ENCODE results near the gene TOM1L2. TPM values are rescaled to one million over a fixed set of nuclear protein-coding genes. Genes with fewer than 3 reads are reported as not detected.
A peak's percentile ranks its signal among the peaks of the same experiment; 100 is the strongest.

The TOM1L2 gene
- polyA plus RNA-seq, 1 donor, result 31.1 TPM

GRCh38 chr17:17826342-17826713 is 145.9 kb downstream of the TOM1L2 start:
- Histone ChIP-seq H3K36me3 (ENCODE audit: control insufficient read depth, insufficient read depth, low read length) (peaks cover 13% of the 10 kb centered on the region), H3K9me3 (ENCODE audit: control insufficient read depth, low read depth, low read length) (no peaks in the 10 kb centered on the region), H3K4me1 (ENCODE audit: control insufficient read depth, insufficient read depth, low read length) (peaks cover 58% of the 10 kb centered on the region), H3K27ac (ENCODE audit: low read length) (peak overlapping the region; percentile 91), H3K27me3 (ENCODE audit: control insufficient read depth, insufficient read depth, low read length) (no peaks in the 10 kb centered on the region), H3K4me3 (ENCODE audit: low read length) (no peak overlapping the region)
- no CpG with 5 or more reads among the region's 2 CpGs for WGBS (ENCODE audit: insufficient coverage, low lambda C conversion rate)
- no peak for DNase-seq

GRCh38 chr17:17824783-17825614 is 147.2 kb downstream of the TOM1L2 start:
- WGBS (ENCODE audit: insufficient coverage, low lambda C conversion rate), result no CpG with 5 or more reads among the region's 14 CpGs
- Histone ChIP-seq H3K27ac (ENCODE audit: low read length) (peak overlapping the region; percentile 91), H3K36me3 (ENCODE audit: control insufficient read depth, insufficient read depth, low read length) (peaks cover 14% of the 10 kb centered on the region), H3K4me3 (ENCODE audit: low read length) (no peak overlapping the region), H3K27me3 (ENCODE audit: control insufficient read depth, insufficient read depth, low read length) (no peaks in the 10 kb centered on the region), H3K4me1 (ENCODE audit: control insufficient read depth, insufficient read depth, low read length) (peaks cover 49% of the 10 kb centered on the region), H3K9me3 (ENCODE audit: control insufficient read depth, low read depth, low read length) (no peaks in the 10 kb centered on the region)
- peak in 1 of 2 donors; percentile 49 for DNase-seq

GRCh38 chr17:17824119-17824782 is 147.9 kb downstream of the TOM1L2 start:
- peak overlapping the region; percentile 34 for H3K4me3 ChIP-seq (ENCODE audit: low read length)
- H3K4me1 ChIP-seq (ENCODE audit: control insufficient read depth, insufficient read depth, low read length), result peaks cover 55% of the 10 kb centered on the region
- H3K27ac ChIP-seq (ENCODE audit: low read length), result peak overlapping the region; percentile 91
- no peaks in the 10 kb centered on the region for H3K27me3 ChIP-seq (ENCODE audit: control insufficient read depth, insufficient read depth, low read length)
- DNase-seq, result no peak
- no CpG with 5 or more reads among the region's 11 CpGs for WGBS (ENCODE audit: insufficient coverage, low lambda C conversion rate)
- H3K9me3 ChIP-seq (ENCODE audit: control insufficient read depth, low read depth, low read length), result no peaks in the 10 kb centered on the region
- H3K36me3 ChIP-seq (ENCODE audit: control insufficient read depth, insufficient read depth, low read length), result peaks cover 21% of the 10 kb centered on the region

- peak overlapping the region; percentile 51 for H3K4me3 ChIP-seq (ENCODE audit: low read length)
- H3K9me3 ChIP-seq (ENCODE audit: control insufficient read depth, low read depth, low read length), result no peaks in the 10 kb centered on the region
- H3K4me1 ChIP-seq (ENCODE audit: control insufficient read depth, insufficient read depth, low read length), result peaks cover 62% of the 10 kb centered on the region
- no peaks in the 10 kb centered on the region for H3K27me3 ChIP-seq (ENCODE audit: control insufficient read depth, insufficient read depth, low read length)
- peak; percentile 86 to 90 for DNase-seq
- peak overlapping the region; percentile 91 for H3K27ac ChIP-seq (ENCODE audit: low read length)
- H3K36me3 ChIP-seq (ENCODE audit: control insufficient read depth, insufficient read depth, low read length), result peaks cover 28% of the 10 kb centered on the region
- no CpG with 5 or more reads among the region's 69 CpGs for WGBS (ENCODE audit: insufficient coverage, low lambda C conversion rate)
These were observed 148.6 kb downstream of the TOM1L2 start for GRCh38 chr17:17823433-17824118.

- Histone ChIP-seq H3K36me3 (ENCODE audit: control insufficient read depth, insufficient read depth, low read length) (peaks cover 30% of the 10 kb centered on the region), H3K4me1 (ENCODE audit: control insufficient read depth, insufficient read depth, low read length) (peaks cover 69% of the 10 kb centered on the region), H3K9me3 (ENCODE audit: control insufficient read depth, low read depth, low read length) (no peaks in the 10 kb centered on the region), H3K27me3 (ENCODE audit: control insufficient read depth, insufficient read depth, low read length) (no peaks in the 10 kb centered on the region), H3K27ac (ENCODE audit: low read length) (no peak overlapping the region), H3K4me3 (ENCODE audit: low read length) (peak overlapping the region; percentile 51)
- DNase-seq, result no peak
- WGBS (ENCODE audit: insufficient coverage, low lambda C conversion rate), result no CpG with 5 or more reads among the region's 3 CpGs
These were observed 149.6 kb downstream of the TOM1L2 start for GRCh38 chr17:17822616-17823015.

- no peak for DNase-seq
- no peak overlapping the region for H3K4me3 ChIP-seq (ENCODE audit: low read length)
- no CpG with 5 or more reads among the region's 1 CpG for WGBS (ENCODE audit: insufficient coverage, low lambda C conversion rate)
- no peaks in the 10 kb centered on the region for H3K27me3 ChIP-seq (ENCODE audit: control insufficient read depth, insufficient read depth, low read length)
- no peak overlapping the region for H3K27ac ChIP-seq (ENCODE audit: low read length)
- H3K4me1 ChIP-seq (ENCODE audit: control insufficient read depth, insufficient read depth, low read length), result peaks cover 69% of the 10 kb centered on the region
- H3K9me3 ChIP-seq (ENCODE audit: control insufficient read depth, low read depth, low read length), result no peaks in the 10 kb centered on the region
- peaks cover 33% of the 10 kb centered on the region for H3K36me3 ChIP-seq (ENCODE audit: control insufficient read depth, insufficient read depth, low read length)
These were observed 150.0 kb downstream of the TOM1L2 start for GRCh38 chr17:17822189-17822588.

- WGBS (ENCODE audit: insufficient coverage, low lambda C conversion rate), result no CpG with 5 or more reads among the region's 7 CpGs
- Histone ChIP-seq H3K36me3 (ENCODE audit: control insufficient read depth, insufficient read depth, low read length) (peaks cover 44% of the 10 kb centered on the region), H3K27ac (ENCODE audit: low read length) (no peak overlapping the region), H3K4me1 (ENCODE audit: control insufficient read depth, insufficient read depth, low read length) (peaks cover 61% of the 10 kb centered on the region), H3K27me3 (ENCODE audit: control insufficient read depth, insufficient read depth, low read length) (no peaks in the 10 kb centered on the region), H3K4me3 (ENCODE audit: low read length) (no peak overlapping the region), H3K9me3 (ENCODE audit: control insufficient read depth, low read depth, low read length) (no peaks in the 10 kb centered on the region)
- DNase-seq, result no peak
These were observed 151.6 kb downstream of the TOM1L2 start for GRCh38 chr17:17820463-17821158.

- Histone ChIP-seq H3K9me3 (ENCODE audit: control insufficient read depth, low read depth, low read length) (no peaks in the 10 kb centered on the region), H3K27me3 (ENCODE audit: control insufficient read depth, insufficient read depth, low read length) (no peaks in the 10 kb centered on the region), H3K36me3 (ENCODE audit: control insufficient read depth, insufficient read depth, low read length) (peaks cover 50% of the 10 kb centered on the region), H3K4me3 (ENCODE audit: low read length) (no peak overlapping the region), H3K27ac (ENCODE audit: low read length) (no peak overlapping the region), H3K4me1 (ENCODE audit: control insufficient read depth, insufficient read depth, low read length) (peaks cover 56% of the 10 kb centered on the region)
- WGBS (ENCODE audit: insufficient coverage, low lambda C conversion rate), result no CpG with 5 or more reads among the region's 10 CpGs
- no peak for DNase-seq
These were observed 152.2 kb downstream of the TOM1L2 start for GRCh38 chr17:17820046-17820445.

GRCh38 chr17:17819561-17819995 is 152.6 kb downstream of the TOM1L2 start:
- H3K4me1 ChIP-seq (ENCODE audit: control insufficient read depth, insufficient read depth, low read length), result peaks cover 51% of the 10 kb centered on the region
- H3K4me3 ChIP-seq (ENCODE audit: low read length), result no peak overlapping the region
- peak in 1 of 2 donors; percentile 43 for DNase-seq
- H3K27me3 ChIP-seq (ENCODE audit: control insufficient read depth, insufficient read depth, low read length), result no peaks in the 10 kb centered on the region
- H3K36me3 ChIP-seq (ENCODE audit: control insufficient read depth, insufficient read depth, low read length), result peaks cover 54% of the 10 kb centered on the region
- H3K27ac ChIP-seq (ENCODE audit: low read length), result no peak overlapping the region
- no CpG with 5 or more reads among the region's 12 CpGs for WGBS (ENCODE audit: insufficient coverage, low lambda C conversion rate)
- H3K9me3 ChIP-seq (ENCODE audit: control insufficient read depth, low read depth, low read length), result no peaks in the 10 kb centered on the region

GRCh38 chr17:17819111-17819510 is 153.1 kb downstream of the TOM1L2 start:
- H3K27me3 ChIP-seq (ENCODE audit: control insufficient read depth, insufficient read depth, low read length), result no peaks in the 10 kb centered on the region
- DNase-seq, result no peak
- H3K9me3 ChIP-seq (ENCODE audit: control insufficient read depth, low read depth, low read length), result no peaks in the 10 kb centered on the region
- H3K36me3 ChIP-seq (ENCODE audit: control insufficient read depth, insufficient read depth, low read length), result peaks cover 59% of the 10 kb centered on the region
- no peak overlapping the region for H3K4me3 ChIP-seq (ENCODE audit: low read length)
- H3K27ac ChIP-seq (ENCODE audit: low read length), result no peak overlapping the region
- WGBS (ENCODE audit: insufficient coverage, low lambda C conversion rate), result no CpG with 5 or more reads among the region's 12 CpGs
- peaks cover 46% of the 10 kb centered on the region for H3K4me1 ChIP-seq (ENCODE audit: control insufficient read depth, insufficient read depth, low read length)
